ENCODE measurements around the gene BACH1.

DNA sequence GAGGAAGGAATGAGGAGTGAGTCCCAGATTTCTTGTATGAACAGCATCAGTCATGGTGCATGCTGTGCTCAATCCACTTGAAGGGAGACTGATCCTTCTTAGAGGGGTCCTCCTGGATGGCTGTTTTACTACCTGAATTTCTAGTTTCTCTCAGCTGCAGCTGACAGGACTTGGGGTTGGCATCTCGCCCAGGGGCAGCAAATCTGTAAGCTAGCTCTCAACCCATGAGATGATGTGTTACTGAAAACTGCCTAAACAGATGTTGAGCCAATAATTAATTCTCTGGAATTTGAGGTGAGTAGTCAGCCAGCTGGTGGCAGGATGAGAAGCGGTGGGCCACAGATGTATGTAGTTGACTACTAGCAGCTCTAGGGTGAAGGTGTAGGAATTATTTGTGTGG lies 19.6 kb downstream of the BACH1 start:
- TF ChIP-seq, protein P1, sequence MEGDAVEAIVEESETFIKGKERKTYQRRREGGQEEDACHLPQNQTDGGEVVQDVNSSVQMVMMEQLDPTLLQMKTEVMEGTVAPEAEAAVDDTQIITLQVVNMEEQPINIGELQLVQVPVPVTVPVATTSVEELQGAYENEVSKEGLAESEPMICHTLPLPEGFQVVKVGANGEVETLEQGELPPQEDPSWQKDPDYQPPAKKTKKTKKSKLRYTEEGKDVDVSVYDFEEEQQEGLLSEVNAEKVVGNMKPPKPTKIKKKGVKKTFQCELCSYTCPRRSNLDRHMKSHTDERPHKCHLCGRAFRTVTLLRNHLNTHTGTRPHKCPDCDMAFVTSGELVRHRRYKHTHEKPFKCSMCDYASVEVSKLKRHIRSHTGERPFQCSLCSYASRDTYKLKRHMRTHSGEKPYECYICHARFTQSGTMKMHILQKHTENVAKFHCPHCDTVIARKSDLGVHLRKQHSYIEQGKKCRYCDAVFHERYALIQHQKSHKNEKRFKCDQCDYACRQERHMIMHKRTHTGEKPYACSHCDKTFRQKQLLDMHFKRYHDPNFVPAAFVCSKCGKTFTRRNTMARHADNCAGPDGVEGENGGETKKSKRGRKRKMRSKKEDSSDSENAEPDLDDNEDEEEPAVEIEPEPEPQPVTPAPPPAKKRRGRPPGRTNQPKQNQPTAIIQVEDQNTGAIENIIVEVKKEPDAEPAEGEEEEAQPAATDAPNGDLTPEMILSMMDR (IDR thresholded peaks at IDR 0.05), result no peak
- no peak for TF ChIP-seq EZH2 (IDR thresholded peaks at IDR 0.05; ENCODE audit: borderline replicate concordance, insufficient read depth, low read depth, low read length, poor library complexity, severe bottlenecking)

Measured in B cell (primary cell).